ENCODE results near the gene SULT2B1.
A peak's percentile ranks its signal among the peaks of the same experiment; 100 is the strongest.

Gene SULT2B1

DNA sequence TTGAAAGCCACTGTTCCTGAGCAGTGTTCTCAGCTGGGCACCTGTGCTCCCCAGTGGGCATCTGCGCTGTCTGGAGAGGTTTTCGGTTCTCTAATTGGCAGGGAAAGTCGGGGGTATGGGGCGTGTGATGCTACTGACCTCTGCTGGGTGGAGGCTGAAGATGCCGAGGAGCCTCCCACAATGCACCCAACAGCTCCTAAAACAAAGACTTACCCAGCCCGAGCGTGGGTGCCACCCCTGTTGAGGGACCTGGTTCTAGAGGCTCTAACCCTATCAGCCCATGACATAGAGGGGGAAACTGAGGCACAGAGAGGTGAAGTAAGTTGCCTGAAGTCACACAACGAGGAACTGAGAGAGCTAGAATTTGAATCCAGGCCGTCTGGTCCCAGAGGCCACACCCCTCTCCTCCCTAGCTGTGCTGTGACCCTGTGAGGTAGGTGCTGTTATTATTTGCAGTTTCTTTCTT lies 56.9 kb downstream of the SULT2B1 start:
- H3K9me3 ChIP-seq (ENCODE audit: insufficient read depth, low read depth, low read length): no peaks in the 10 kb centered on the region
- no peaks in the 10 kb centered on the region for H3K27me3 ChIP-seq (ENCODE audit: insufficient read depth, low read length)
- H3K4me1 ChIP-seq (ENCODE audit: insufficient read depth, low read length): peaks cover under 1% of the 10 kb centered on the region; the same call in 1 of the 2 replicates
- H3K9ac ChIP-seq (ENCODE audit: low read depth, low read length): no peak overlapping the region
- peak overlapping the region; percentile 6; the same call in 1 of the 2 replicates for H3K4me3 ChIP-seq (ENCODE audit: low read length)
- H3K27ac ChIP-seq (ENCODE audit: low read length): no peak overlapping the region
- H3K36me3 ChIP-seq (ENCODE audit: insufficient read depth, low read depth, low read length): no peaks in the 10 kb centered on the region; the same call in 1 of the 2 replicates

DNA sequence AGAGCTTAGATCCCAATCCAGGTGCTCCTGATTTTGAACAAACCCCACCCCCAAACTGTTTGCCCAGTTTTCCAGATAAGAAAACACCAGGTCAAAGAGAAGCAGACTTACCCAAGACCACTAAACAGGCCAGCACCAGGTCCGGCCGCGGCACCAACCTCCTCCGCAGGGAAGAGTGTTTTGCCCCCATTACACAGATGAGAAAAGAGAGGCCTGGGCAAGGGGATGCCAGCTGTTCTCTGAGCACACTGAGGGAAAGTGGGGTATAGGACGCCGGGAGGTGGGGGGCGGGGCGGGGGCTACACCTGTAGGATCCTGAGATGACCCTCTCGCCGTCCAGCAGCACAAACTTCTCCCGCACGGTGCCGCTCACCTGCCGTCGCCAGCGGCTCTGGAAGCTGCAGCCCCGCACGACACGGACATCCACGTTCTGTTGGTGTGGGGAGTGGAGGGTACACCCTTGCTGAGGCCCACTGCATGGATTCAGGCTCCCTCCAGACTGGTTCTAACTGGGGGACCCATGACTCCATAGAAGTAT lies 57.7 kb downstream of the SULT2B1 start:
- Histone ChIP-seq H3K4me1 (ENCODE audit: insufficient read depth, low read length) (peaks cover 6% of the 10 kb centered on the region), H3K4me3 (ENCODE audit: low read length) (no peak overlapping the region), H3K9ac (ENCODE audit: low read depth, low read length) (no peak overlapping the region), H3K27ac (ENCODE audit: low read length) (no peak overlapping the region), H3K9me3 (ENCODE audit: insufficient read depth, low read depth, low read length) (no peaks in the 10 kb centered on the region), H3K36me3 (ENCODE audit: insufficient read depth, low read depth, low read length) (no peaks in the 10 kb centered on the region; the same call in 1 of the 2 replicates), H3K27me3 (ENCODE audit: insufficient read depth, low read length) (no peaks in the 10 kb centered on the region)

DNA sequence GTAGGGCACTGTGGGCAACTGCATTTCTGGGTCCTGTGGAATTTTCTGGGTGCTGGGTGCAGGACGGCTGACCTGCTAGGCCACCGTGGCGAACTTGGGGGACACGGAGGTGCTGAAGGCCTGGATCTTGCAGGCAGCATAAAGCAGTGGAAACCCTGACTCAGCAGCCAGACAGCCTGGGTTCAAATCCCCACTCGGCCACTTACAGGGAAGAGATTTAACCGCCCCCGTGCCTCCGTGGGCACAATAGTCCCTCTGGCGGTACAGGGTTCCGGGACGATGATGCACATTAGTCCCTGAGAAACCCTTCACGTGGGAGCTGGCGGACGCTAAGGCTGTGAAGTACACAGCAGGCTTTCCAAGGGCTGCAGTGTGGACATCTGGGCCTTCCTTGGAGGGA lies 59.9 kb downstream of the SULT2B1 start:
- no peak overlapping the region for H3K27ac ChIP-seq (ENCODE audit: low read length)
- no peaks in the 10 kb centered on the region for H3K9me3 ChIP-seq (ENCODE audit: insufficient read depth, low read depth, low read length)
- peaks cover 18% of the 10 kb centered on the region for H3K36me3 ChIP-seq (ENCODE audit: insufficient read depth, low read depth, low read length)
- no peak overlapping the region for H3K9ac ChIP-seq (ENCODE audit: low read depth, low read length)
- no peak overlapping the region for H3K4me3 ChIP-seq (ENCODE audit: low read length)
- peaks cover 9% of the 10 kb centered on the region for H3K4me1 ChIP-seq (ENCODE audit: insufficient read depth, low read length)
- no peaks in the 10 kb centered on the region for H3K27me3 ChIP-seq (ENCODE audit: insufficient read depth, low read length)

DNA sequence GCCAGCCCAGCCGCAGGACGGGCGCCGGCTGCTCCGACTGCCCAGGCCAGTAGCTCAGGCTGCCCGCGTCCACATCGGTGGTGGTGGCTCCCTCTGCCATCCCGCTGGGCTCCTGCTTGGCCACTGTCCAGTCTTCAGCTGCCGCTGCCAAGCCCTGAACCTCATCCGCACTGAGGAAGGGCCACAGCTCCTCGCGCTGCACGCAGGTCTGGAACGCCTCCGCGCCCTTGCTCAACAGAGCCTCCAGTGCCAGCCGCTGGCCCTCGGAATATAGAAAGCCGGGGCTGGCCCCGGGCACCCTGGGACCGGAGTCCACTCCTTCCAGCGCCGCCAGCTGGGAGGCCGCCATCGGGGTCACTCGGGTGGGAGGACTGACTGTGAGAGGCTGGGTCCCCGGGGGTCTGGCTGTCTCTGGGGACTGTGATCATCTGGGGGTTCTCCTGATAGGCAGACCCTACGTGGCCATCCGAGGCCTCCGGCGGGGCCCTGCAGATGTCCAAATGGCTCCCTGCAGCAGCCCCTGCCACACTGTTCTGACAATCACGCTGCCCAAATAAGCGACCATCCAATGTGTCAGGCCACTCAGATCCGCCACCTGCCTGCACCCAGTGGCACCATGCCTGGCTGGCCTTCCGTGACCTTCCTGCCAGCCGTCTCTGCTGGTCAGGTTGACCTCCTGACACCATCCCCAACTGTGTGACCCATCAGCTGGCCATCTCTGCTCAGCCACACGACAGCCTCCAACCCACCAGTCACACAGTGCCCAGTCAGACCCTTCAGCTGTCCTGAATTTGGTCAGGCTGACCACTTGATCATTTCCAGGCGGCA lies 61.3 kb downstream of the SULT2B1 start:
- peaks cover 15% of the 10 kb centered on the region for H3K4me1 ChIP-seq (ENCODE audit: insufficient read depth, low read length)
- no peaks in the 10 kb centered on the region for H3K27me3 ChIP-seq (ENCODE audit: insufficient read depth, low read length)
- H3K9ac ChIP-seq (ENCODE audit: low read depth, low read length): peak overlapping the region; percentile 74; the same call in 1 of the 2 replicates
- H3K36me3 ChIP-seq (ENCODE audit: insufficient read depth, low read depth, low read length): peaks cover 32% of the 10 kb centered on the region
- no peak overlapping the region for H3K4me3 ChIP-seq (ENCODE audit: low read length)
- H3K27ac ChIP-seq (ENCODE audit: low read length): peak overlapping the region; percentile 67
- no peaks in the 10 kb centered on the region for H3K9me3 ChIP-seq (ENCODE audit: insufficient read depth, low read depth, low read length)

DNA sequence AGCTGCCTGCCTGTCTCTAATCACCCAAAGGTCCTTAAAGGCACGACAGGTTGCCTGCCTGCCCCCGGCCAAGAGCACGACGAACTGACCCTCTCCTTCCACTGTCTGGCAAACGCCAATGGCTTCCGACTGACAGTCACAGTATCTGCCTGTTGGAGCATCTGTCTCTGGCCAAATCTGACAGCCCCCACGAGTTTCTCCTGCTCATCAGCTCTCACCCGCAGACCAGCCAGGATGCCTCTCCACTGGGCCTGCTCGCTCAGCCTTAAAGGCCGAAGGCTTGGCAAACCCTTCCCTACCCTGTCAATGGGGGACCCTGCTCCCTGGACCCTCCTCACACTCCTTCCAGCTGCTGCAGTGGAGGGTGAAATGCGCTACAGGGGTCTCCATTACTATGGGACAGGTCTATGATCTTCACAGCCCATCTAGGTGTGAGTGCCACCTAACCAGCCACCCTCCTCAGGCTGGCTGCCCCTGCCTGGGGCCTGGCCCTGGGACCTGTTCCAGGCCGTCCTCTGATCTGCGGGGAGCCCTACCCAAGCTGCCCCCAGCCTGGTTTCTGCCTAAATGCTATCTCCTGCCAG lies 62.0 kb downstream of the SULT2B1 start:
- Histone ChIP-seq H3K4me3 (ENCODE audit: low read length) (peak overlapping the region; percentile 40), H3K9ac (ENCODE audit: low read depth, low read length) (peak overlapping the region; percentile 74), H3K9me3 (ENCODE audit: insufficient read depth, low read depth, low read length) (no peaks in the 10 kb centered on the region), H3K4me1 (ENCODE audit: insufficient read depth, low read length) (peaks cover 15% of the 10 kb centered on the region), H3K36me3 (ENCODE audit: insufficient read depth, low read depth, low read length) (peaks cover 35% of the 10 kb centered on the region), H3K27ac (ENCODE audit: low read length) (peak overlapping the region; percentile 67), H3K27me3 (ENCODE audit: insufficient read depth, low read length) (no peaks in the 10 kb centered on the region)

DNA sequence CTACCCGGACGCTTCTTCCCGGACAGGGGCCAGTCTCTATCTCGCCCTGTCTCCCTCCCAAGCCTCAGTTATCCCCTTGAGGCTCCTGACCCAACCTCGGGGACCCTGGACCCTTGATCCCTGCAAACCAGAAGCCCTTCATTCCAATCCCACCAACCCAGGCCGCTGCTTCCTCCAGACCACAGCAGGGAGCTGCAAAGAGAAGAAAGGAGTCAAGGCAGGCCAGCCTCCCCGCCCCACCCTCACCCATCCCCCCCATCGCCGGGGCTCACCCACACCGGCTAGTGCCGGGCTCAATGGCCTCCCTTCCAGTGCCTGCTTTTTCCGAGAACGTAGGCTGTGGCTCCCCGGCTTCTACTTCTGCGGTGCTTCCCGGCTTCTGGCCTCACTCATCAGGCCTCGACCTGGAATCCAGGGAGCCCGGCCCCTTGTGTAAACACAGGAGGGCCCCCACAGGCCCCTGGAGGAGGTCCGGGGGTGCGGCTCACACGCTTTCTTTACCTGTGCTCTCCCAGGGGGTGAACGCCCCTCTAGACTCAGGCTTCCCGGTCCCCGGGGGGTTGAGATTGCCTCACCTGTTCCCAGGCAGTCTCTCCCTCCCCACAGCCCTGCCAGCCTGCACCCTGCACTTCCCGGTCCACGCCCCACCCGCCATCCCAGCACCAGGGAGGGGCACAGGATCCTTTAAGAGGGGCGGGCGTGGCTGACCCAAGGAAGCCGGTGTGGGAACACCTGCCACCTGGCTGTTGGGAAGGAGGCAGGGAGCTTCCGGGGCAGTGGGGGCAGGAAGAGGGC lies 62.7 kb downstream of the SULT2B1 start, which contains the start of gene FAM83E:
FAM83E (minus strand) TSS at position 641 of the 795 bp plus-strand sequence. CDS start 1,704 bp downstream, outside the sequence.
- Histone ChIP-seq H3K9ac (ENCODE audit: low read depth, low read length) (peak within 1 kb of the TSS; percentile 74), H3K36me3 (ENCODE audit: insufficient read depth, low read depth, low read length) (peaks cover 35% of the 10 kb centered on the region), H3K4me1 (ENCODE audit: insufficient read depth, low read length) (peaks cover 15% of the 10 kb centered on the region), H3K9me3 (ENCODE audit: insufficient read depth, low read depth, low read length) (no peaks in the 10 kb centered on the region), H3K27me3 (ENCODE audit: insufficient read depth, low read length) (no peaks in the 10 kb centered on the region), H3K27ac (ENCODE audit: low read length) (peak within 1 kb of the TSS; percentile 67), H3K4me3 (ENCODE audit: low read length) (peak within 1 kb of the TSS; percentile 40)

- H3K27me3 ChIP-seq (ENCODE audit: insufficient read depth, low read length): no peaks in the 10 kb centered on the region
- peak overlapping the region; percentile 67 for H3K27ac ChIP-seq (ENCODE audit: low read length)
- peaks cover 35% of the 10 kb centered on the region for H3K36me3 ChIP-seq (ENCODE audit: insufficient read depth, low read depth, low read length)
- peak overlapping the region; percentile 40; the same call in 1 of the 2 replicates for H3K4me3 ChIP-seq (ENCODE audit: low read length)
- no peaks in the 10 kb centered on the region for H3K9me3 ChIP-seq (ENCODE audit: insufficient read depth, low read depth, low read length)
- peak overlapping the region; percentile 74; the same call in 1 of the 2 replicates for H3K9ac ChIP-seq (ENCODE audit: low read depth, low read length)
- H3K4me1 ChIP-seq (ENCODE audit: insufficient read depth, low read length): peaks cover 15% of the 10 kb centered on the region
These were observed 63.5 kb downstream of the SULT2B1 start for GRCh38 chr19:48615231-48616040.

GRCh38 chr19:48616041-48616436 lies 64.1 kb downstream of the SULT2B1 start:
- Histone ChIP-seq H3K9ac (ENCODE audit: low read depth, low read length) (peak overlapping the region; percentile 74; the same call in 1 of the 2 replicates), H3K36me3 (ENCODE audit: insufficient read depth, low read depth, low read length) (peaks cover 35% of the 10 kb centered on the region), H3K4me1 (ENCODE audit: insufficient read depth, low read length) (peaks cover 15% of the 10 kb centered on the region), H3K27ac (ENCODE audit: low read length) (peak overlapping the region; percentile 67), H3K9me3 (ENCODE audit: insufficient read depth, low read depth, low read length) (no peaks in the 10 kb centered on the region), H3K27me3 (ENCODE audit: insufficient read depth, low read length) (no peaks in the 10 kb centered on the region), H3K4me3 (ENCODE audit: low read length) (peak overlapping the region; percentile 9; the same call in 1 of the 2 replicates)

DNA sequence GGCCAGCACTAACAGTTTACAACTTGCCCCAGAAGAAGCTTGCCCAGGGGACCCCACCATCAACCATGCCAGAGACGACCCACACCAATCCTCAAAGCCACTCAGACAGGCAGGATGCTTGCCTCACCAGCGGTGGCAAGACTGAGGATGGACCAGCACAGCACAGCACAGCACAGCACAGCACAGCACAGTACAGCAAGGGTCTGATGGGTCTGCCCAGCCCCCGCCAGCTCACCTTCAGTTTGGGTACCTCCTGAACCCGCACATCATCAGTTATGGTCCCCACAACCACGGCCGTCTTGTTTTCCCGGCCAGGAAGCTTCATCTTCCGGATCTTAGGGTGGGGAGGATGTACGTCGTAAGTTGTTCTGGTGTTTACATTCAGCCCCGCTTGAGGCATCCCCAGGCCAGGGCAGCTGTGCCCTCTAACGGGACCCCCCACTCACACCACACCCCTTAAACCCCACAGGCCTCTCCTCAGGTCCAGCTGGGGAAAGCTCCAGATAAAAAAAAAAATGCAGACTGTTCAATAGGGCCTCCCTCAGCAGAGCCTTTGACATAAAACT lies 64.6 kb downstream of the SULT2B1 start:
- Histone ChIP-seq H3K27me3 (ENCODE audit: insufficient read depth, low read length) (no peaks in the 10 kb centered on the region), H3K27ac (ENCODE audit: low read length) (no peak overlapping the region), H3K4me3 (ENCODE audit: low read length) (peak overlapping the region; percentile 95; the same call in 1 of the 2 replicates), H3K9ac (ENCODE audit: low read depth, low read length) (peak overlapping the region; percentile 99; the same call in 1 of the 2 replicates), H3K9me3 (ENCODE audit: insufficient read depth, low read depth, low read length) (no peaks in the 10 kb centered on the region), H3K36me3 (ENCODE audit: insufficient read depth, low read depth, low read length) (peaks cover 35% of the 10 kb centered on the region), H3K4me1 (ENCODE audit: insufficient read depth, low read length) (peaks cover 15% of the 10 kb centered on the region)

DNA sequence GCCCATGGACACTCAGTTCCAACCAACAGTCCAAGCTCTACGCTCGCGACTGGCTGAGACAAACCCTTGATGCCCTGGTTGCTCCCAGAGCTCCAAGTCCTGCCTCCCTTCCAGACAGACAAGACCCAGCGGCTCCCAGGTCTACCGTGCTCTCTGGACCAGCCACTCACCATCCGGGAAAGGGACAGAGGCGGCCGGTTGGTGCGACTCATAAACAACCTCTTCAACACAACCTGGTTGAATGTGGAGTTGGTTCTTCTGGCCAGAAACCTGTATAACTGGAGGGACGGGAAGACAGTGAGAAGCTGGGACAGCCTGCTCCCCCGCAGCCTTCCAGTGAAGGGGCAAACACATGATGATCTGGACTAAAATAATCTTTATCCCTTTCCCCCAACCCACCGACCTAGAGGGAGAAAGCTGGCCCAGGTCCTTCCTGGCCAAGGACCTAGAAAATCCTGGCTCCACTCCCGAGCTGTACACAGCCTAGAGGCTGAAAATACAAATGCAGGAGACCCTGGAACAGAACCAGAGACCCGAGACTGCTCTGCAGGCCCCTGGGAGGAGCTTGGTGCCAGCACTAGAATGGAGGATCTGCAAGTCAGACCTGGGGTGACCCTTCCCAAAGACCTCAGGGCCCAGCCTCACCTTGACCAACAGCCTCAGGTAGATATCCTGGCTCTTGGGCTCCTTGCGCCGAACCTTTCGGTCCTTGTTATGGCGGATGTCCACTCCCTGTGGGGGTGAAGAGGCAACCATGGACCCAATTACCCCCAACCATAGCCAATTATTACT lies 65.4 kb downstream of the SULT2B1 start:
- Histone ChIP-seq H3K4me3 (ENCODE audit: low read length) (peak overlapping the region; percentile 95), H3K27ac (ENCODE audit: low read length) (no peak overlapping the region), H3K9ac (ENCODE audit: low read depth, low read length) (peak overlapping the region; percentile 99), H3K27me3 (ENCODE audit: insufficient read depth, low read length) (no peaks in the 10 kb centered on the region), H3K4me1 (ENCODE audit: insufficient read depth, low read length) (peaks cover 15% of the 10 kb centered on the region), H3K36me3 (ENCODE audit: insufficient read depth, low read depth, low read length) (peaks cover 35% of the 10 kb centered on the region), H3K9me3 (ENCODE audit: insufficient read depth, low read depth, low read length) (no peaks in the 10 kb centered on the region)
